ENCODE data around the gene KIF16B.

DNA sequence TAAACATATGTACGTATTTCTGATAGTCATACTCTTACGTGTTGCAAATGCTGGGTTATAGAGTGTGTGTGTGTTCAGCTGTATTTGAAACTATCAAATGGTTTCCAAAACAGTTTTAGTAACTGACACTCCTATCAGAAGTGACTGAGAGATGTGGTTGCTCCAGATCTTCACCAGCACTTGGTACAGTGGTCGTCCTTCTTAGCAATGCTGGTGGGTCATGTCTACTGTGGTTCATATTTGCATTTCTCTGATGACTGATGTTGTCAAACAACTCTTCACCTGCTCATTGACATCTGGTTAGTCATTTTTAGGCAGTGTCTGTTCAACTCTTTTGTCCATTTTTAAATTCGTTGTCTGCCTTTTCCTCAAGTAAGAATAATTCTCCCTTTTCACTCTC is 259.3 kb downstream of the KIF16B start:
- TF ChIP-seq, protein P1, sequence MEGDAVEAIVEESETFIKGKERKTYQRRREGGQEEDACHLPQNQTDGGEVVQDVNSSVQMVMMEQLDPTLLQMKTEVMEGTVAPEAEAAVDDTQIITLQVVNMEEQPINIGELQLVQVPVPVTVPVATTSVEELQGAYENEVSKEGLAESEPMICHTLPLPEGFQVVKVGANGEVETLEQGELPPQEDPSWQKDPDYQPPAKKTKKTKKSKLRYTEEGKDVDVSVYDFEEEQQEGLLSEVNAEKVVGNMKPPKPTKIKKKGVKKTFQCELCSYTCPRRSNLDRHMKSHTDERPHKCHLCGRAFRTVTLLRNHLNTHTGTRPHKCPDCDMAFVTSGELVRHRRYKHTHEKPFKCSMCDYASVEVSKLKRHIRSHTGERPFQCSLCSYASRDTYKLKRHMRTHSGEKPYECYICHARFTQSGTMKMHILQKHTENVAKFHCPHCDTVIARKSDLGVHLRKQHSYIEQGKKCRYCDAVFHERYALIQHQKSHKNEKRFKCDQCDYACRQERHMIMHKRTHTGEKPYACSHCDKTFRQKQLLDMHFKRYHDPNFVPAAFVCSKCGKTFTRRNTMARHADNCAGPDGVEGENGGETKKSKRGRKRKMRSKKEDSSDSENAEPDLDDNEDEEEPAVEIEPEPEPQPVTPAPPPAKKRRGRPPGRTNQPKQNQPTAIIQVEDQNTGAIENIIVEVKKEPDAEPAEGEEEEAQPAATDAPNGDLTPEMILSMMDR (conservative IDR thresholded peaks at IDR 0.05), result no peak
- TF ChIP-seq ZFX (IDR thresholded peaks at IDR 0.05), result no peak

All from C4-2B (cell line).